OCI-LY3 (cell line): ENCODE measurements around the gene EFNA5.

ENCODE experiments used
- H2AFZ ChIP-seq: fragments of 200-600, 300-600 bp; shearing (Covaris generic); 2 replicates; pipeline ENCODE4 v1.6.0; 2014; ENCODE audit warnings: antibody characterized with exemption, low read depth, low read length
- H3K27ac ChIP-seq: fragments of 200-600, 300-600 bp; sonication (generic); 2 replicates; pipeline ENCODE4 v1.5.1; 2014; ENCODE audit warnings: mild to moderate bottlenecking, low read length, moderate library complexity, mixed read lengths
- H3K27me3 ChIP-seq: fragments of 200-600, 300-600 bp; sonication (generic); 2 replicates; pipeline ENCODE4 v1.6.1; 2014; ENCODE audit warnings: low read depth, low read length, mixed read lengths
- H3K36me3 ChIP-seq: fragments of 200-600, 300-600 bp; sonication (generic); replicated peaks from 2 replicates; pipeline ENCODE3; 2014; ENCODE audit warnings: low read depth, low read length, mixed read lengths
- H3K4me1 ChIP-seq: fragments of 300-600, 200-600 bp; sonication (generic); 2 replicates; pipeline ENCODE4 v1.6.1; 2014; ENCODE audit warnings: low read length, mixed read lengths
- H3K4me2 ChIP-seq: fragments of 200-600, 300-600 bp; sonication (generic); 2 replicates; pipeline ENCODE4 v1.6.1; 2014; ENCODE audit warnings: low read length, mixed read lengths
- H3K4me3 ChIP-seq: fragments of 300-600, 200-600 bp; sonication (generic); 2 replicates; pipeline ENCODE4 v1.5.1; 2014; ENCODE audit warnings: antibody characterized with exemption, mild to moderate bottlenecking, low read length, moderate library complexity
- H3K79me2 ChIP-seq: fragments of 300-600, 200-600 bp; shearing (Covaris generic); 2 replicates; pipeline ENCODE4 v1.6.1; 2014; ENCODE audit warnings: mild to moderate bottlenecking, low read length, mixed read lengths
- H3K9ac ChIP-seq: fragments of 300-600, 200-600 bp; shearing (Covaris generic); 2 replicates; pipeline ENCODE4 v1.6.0; 2014; ENCODE audit warnings: mild to moderate bottlenecking, low read length, moderate library complexity
- H3K9me3 ChIP-seq: fragments of 200-600, 300-600 bp; shearing (Covaris generic); 2 replicates; pipeline ENCODE4 v1.6.1; 2014; ENCODE audit warnings: low read length, mixed read lengths; ENCODE audit not compliant: insufficient read depth
- H4K20me1 ChIP-seq: fragments of 200-600, 300-600 bp; sonication (generic); 2 replicates; pipeline ENCODE4 v1.6.1; 2016; ENCODE audit warnings: low read length, mixed read lengths; ENCODE audit not compliant: insufficient read depth
- CTCF ChIP-seq: fragments of 200-600, 300-600 bp; sonication (generic); IDR thresholded peaks from 2 replicates; pipeline ENCODE4 v1.5.1; 2014; ENCODE audit warnings: antibody characterized with exemption, low read length, low read depth
- EZH2phosphoT487 ChIP-seq: fragments of 200-600 bp; shearing (Covaris generic); IDR thresholded peaks from 2 replicates; pipeline ENCODE4 v1.6.1; 2018; ENCODE audit warnings: antibody characterized with exemption, mixed run types, low read depth

Gene EFNA5

GRCh38 chr5:107531308-107531707 lies 139.4 kb downstream of the EFNA5 start:
- Histone ChIP-seq H3K27ac (no peak overlapping the region), H3K4me2 (no peak overlapping the region), H3K9ac (no peak overlapping the region), H3K9me3 (no peaks in the 10 kb centered on the region), H3K79me2 (no peaks in the 10 kb centered on the region), H3K4me1 (no peaks in the 10 kb centered on the region), H3K27me3 (no peaks in the 10 kb centered on the region), H4K20me1 (no peaks in the 10 kb centered on the region), H3K4me3 (no peak overlapping the region), H3K36me3 (no peaks in the 10 kb centered on the region), H2AFZ (no peak overlapping the region)
- no peak for TF ChIP-seq EZH2phosphoT487
- no peak for TF ChIP-seq CTCF

- no peak overlapping the region for H3K4me3 ChIP-seq
- no peaks in the 10 kb centered on the region for H3K4me1 ChIP-seq
- H3K36me3 ChIP-seq, result no peaks in the 10 kb centered on the region
- TF ChIP-seq EZH2phosphoT487, result no peak
- TF ChIP-seq CTCF, result no peak
- no peak overlapping the region for H3K27ac ChIP-seq
- H2AFZ ChIP-seq, result no peak overlapping the region
- no peak overlapping the region for H3K9ac ChIP-seq
- H3K4me2 ChIP-seq, result no peak overlapping the region
- H3K27me3 ChIP-seq, result no peaks in the 10 kb centered on the region
- H3K9me3 ChIP-seq, result no peaks in the 10 kb centered on the region
- H3K79me2 ChIP-seq, result no peaks in the 10 kb centered on the region
- no peaks in the 10 kb centered on the region for H4K20me1 ChIP-seq
Observed at GRCh38 chr5:107529618-107530017, 141.1 kb downstream of the EFNA5 start.

GRCh38 chr5:107526270-107526937 lies 144.3 kb downstream of the EFNA5 start:
- H3K27ac ChIP-seq, result no peak overlapping the region
- no peaks in the 10 kb centered on the region for H3K9me3 ChIP-seq
- H3K27me3 ChIP-seq, result no peaks in the 10 kb centered on the region
- H3K4me3 ChIP-seq, result no peak overlapping the region
- no peaks in the 10 kb centered on the region for H3K79me2 ChIP-seq
- no peaks in the 10 kb centered on the region for H4K20me1 ChIP-seq
- H3K9ac ChIP-seq, result no peak overlapping the region
- H3K4me1 ChIP-seq, result no peaks in the 10 kb centered on the region
- TF ChIP-seq CTCF (no peak), EZH2phosphoT487 (no peak)
- H2AFZ ChIP-seq, result no peak overlapping the region
- no peak overlapping the region for H3K4me2 ChIP-seq
- no peaks in the 10 kb centered on the region for H3K36me3 ChIP-seq

- TF ChIP-seq EZH2phosphoT487, result no peak
- no peak for TF ChIP-seq CTCF
- Histone ChIP-seq H3K79me2 (no peaks in the 10 kb centered on the region), H3K4me3 (no peak overlapping the region), H3K27me3 (no peaks in the 10 kb centered on the region), H3K9ac (no peak overlapping the region), H3K4me2 (no peak overlapping the region), H2AFZ (no peak overlapping the region), H3K36me3 (no peaks in the 10 kb centered on the region), H4K20me1 (no peaks in the 10 kb centered on the region), H3K9me3 (no peaks in the 10 kb centered on the region), H3K27ac (no peak overlapping the region), H3K4me1 (no peaks in the 10 kb centered on the region)
Observed at GRCh38 chr5:107524111-107524510, 146.6 kb downstream of the EFNA5 start.
